ENCODE measurements around the gene KDM3B.
"Not testable (repeated sequence)": the region's sequence is repeated elsewhere in the genome, so short reads cannot be mapped to it uniquely, and the experiment has no call there.

The KDM3B gene, protein sequence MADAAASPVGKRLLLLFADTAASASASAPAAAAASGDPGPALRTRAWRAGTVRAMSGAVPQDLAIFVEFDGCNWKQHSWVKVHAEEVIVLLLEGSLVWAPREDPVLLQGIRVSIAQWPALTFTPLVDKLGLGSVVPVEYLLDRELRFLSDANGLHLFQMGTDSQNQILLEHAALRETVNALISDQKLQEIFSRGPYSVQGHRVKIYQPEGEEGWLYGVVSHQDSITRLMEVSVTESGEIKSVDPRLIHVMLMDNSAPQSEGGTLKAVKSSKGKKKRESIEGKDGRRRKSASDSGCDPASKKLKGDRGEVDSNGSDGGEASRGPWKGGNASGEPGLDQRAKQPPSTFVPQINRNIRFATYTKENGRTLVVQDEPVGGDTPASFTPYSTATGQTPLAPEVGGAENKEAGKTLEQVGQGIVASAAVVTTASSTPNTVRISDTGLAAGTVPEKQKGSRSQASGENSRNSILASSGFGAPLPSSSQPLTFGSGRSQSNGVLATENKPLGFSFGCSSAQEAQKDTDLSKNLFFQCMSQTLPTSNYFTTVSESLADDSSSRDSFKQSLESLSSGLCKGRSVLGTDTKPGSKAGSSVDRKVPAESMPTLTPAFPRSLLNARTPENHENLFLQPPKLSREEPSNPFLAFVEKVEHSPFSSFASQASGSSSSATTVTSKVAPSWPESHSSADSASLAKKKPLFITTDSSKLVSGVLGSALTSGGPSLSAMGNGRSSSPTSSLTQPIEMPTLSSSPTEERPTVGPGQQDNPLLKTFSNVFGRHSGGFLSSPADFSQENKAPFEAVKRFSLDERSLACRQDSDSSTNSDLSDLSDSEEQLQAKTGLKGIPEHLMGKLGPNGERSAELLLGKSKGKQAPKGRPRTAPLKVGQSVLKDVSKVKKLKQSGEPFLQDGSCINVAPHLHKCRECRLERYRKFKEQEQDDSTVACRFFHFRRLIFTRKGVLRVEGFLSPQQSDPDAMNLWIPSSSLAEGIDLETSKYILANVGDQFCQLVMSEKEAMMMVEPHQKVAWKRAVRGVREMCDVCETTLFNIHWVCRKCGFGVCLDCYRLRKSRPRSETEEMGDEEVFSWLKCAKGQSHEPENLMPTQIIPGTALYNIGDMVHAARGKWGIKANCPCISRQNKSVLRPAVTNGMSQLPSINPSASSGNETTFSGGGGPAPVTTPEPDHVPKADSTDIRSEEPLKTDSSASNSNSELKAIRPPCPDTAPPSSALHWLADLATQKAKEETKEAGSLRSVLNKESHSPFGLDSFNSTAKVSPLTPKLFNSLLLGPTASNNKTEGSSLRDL (N-terminal part only)

GRCh38 chr5:138352071-138352721 lies at the start of gene KDM3B:
Gene KDM3B (plus strand): TSS chr5:138352685. CDS start chr5:138352796, 111 bp downstream.
- peak; percentile 95 for DNase-seq (ENCODE audit: low spot score)

DNA sequence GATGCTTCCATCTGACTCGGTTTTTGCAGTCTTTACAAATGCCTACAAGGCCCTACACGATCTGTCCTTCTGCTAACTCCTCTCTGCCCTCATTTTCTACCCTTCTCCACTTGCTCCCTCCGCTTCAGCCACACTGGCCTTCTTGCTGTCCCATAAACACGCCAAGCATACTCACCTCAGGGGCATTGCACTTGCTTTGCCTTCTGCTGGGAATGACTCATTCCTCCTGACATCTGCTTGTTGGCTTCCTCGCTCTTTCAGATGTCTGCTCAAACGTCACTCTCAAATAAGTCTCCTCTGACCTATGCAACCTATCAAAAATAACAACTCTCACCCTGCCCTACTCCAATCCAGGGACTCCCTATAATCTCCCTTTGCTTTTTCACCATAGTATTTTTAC lies 49.1 kb upstream of the KDM3B start:
- DNase-seq (ENCODE audit: low spot score): no peak

DNA sequence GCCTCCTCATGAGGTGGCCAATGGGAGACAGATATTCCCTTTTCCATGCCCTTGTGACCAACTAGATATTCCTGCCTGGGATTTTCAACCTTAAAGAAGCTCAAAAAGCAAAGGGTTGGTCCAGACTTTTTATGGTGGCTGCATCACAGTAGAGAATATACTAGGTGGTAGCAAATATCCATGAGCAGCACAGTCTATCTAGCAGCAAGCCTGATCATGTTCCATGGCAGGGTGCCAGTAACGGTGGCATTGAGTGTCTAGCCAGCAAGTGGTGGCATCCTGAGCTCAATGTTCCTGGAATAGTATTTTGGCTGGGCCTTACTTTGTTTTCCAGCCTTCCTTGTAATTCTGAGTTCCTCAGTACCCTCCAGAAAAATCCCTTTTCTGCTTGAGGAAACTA lies 46.7 kb upstream of the KDM3B start:
- DNase-seq (ENCODE audit: low spot score): no peak

DNA sequence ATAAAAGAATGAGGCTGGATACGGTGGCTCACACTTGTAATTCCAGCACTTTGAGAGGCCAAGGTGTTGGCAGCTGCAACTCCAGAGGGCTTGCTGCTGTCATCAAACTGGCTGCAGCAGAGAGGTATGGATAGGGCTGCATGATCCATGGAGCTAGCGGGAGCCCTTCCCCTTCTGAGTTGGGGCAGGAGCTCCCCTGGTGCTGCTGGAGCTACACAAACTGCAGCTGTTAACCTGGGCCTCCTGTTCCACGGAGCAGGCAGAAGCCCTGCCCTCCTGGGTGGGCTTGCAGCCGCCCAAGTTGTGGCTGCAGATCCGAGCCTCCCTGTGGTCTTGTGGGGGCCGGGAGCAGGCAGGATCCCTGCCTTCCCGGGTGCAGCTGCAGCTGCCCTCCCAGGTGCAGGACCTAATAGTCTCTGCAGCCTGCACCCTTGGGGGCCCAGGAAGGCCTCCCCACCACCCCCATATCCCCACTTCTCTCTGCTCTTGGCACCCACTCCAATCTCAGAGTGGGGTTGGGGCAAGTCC lies 36.7 kb upstream of the KDM3B start:
- DNase-seq (ENCODE audit: low spot score): no peak

DNA sequence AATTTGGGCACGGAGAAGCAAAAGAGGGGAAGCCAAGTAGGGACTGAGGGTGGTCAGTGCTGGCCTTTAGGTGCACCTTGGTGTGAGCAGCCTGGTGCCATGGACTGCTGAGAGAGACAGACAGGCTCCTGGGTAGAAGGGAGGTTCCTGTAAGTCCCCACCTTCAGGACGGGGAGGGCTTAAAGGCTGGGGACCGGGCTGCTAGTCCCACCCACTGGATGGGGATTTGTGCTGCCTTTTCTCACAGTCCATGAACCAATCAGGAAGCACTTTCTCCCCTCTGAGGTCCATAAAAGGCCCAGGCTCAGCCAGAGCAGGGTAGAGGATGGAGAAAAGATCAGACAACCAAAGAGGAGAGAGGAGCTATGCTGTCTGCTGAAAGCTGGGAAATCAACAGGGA lies 36.1 kb upstream of the KDM3B start:
- DNase-seq (ENCODE audit: low spot score): no peak

DNA sequence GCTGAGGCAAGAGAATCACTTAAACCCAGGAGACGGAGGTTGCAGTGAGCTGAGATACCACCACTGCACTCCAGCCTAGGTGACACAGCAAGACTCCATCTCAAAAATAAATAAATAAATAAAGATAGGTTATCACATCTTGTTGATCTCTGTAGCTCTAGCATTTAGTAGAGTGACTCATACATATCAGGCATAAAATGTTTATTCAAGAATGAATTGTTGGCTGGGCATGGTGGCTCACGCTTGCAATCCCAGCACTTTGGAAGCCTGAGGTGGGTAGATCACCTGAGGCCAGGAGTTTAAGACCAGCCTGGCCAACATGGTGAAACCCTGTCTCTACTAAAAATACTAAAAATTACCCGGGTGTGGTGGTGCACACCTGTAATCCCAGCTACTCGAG lies 34.3 kb upstream of the KDM3B start:
- DNase-seq (ENCODE audit: low spot score): not testable (repeated sequence)

GRCh38 chr5:138330813-138331448 lies 21.6 kb upstream of the KDM3B start:
- DNase-seq (ENCODE audit: low spot score): no peak

DNA sequence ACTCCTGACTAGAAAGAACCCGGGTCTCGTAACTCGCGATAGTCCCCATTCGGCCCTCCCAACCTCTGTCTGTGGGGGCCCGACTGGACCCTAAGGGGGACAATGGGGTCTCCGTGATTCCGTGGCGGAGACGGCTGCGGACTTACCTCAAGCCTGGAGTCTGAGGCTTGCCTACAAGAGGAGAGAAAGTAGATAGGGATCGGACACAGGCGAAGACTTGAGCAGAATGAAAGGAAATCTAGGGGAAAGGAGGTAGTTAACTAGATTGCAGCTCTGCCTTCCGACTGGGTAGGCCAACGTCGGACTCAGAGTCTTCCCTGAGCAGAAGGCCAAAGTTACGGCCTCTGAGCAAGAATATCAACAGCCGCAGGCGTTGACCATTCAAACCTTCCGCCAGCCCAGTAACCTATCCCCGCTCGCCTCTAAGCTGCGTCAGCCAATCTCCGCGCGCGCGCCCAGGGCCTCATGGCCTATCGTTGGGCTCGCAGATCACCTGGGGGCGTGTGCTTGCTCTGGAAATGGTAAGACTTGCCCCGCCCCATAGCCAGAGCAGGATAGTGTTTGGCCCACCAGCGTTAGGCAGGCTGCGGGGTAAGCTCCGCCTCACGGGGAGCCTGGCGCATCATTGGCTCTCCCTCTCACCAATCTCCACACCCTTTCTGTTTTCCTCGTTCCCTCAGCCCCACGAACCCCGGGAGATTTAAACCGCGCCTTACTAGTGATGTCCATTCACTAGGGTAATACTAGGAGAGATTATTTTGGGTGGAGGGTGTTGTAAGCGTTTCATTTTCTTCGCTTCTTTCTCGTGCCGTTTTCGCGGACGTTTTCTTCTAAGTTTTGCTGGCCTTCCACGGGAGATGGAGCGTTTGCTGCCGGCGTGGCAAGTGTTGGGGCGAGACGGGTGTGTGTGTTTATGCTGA lies 20.8 kb upstream of the KDM3B start, which contains the start of gene CDC25C:
Gene CDC25C (minus strand): TSS at position 356 of the 920 bp plus-strand sequence. CDS start 624 bp downstream, outside the sequence.
- peak; percentile 98 for DNase-seq (ENCODE audit: low spot score)

DNA sequence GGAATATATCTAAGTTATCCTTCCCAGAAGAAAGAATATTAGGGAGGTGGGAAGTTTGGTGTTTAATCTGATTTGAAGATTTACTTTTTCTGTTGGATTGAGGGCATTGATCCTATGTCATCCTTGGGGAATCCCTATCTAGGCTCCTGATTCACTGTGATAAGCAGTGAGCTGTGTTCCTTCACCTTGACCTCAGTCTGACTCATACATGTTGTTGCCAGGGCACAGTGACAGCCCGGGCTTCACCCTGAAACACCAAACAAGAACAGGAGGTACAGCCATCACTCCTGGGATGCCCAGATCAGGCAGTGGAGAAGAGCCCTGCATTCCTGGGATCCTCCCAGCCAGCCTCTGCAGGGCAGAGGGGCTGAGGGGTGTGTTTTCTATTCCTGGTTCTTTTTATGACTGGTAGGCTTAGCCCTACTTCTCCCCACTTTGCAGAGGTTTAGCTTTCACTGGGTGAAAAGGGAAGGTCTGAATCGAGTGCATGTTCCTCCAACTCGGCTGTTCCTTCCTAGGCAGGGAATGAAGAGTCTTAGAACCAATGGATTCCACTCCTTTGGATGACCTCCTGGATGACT lies 17.5 kb upstream of the KDM3B start:
- no peak for DNase-seq (ENCODE audit: low spot score)

- peak; percentile 75 for DNase-seq (ENCODE audit: low spot score)
Measured at GRCh38 chr5:138336952-138337684, 15.4 kb upstream of the KDM3B start.

- DNase-seq (ENCODE audit: low spot score): peak; percentile 89
Measured at GRCh38 chr5:138337685-138338410, 14.6 kb upstream of the KDM3B start, which contains the start of gene FAM53C. Gene FAM53C (plus strand): TSS chr5:138338266. CDS start chr5:138341336, 3,070 bp downstream.

- DNase-seq (ENCODE audit: low spot score): no peak
Measured at GRCh38 chr5:138338411-138339090, 13.9 kb upstream of the KDM3B start.

GRCh38 chr5:138339091-138339456 lies 13.4 kb upstream of the KDM3B start:
- DNase-seq (ENCODE audit: low spot score): no peak

DNA sequence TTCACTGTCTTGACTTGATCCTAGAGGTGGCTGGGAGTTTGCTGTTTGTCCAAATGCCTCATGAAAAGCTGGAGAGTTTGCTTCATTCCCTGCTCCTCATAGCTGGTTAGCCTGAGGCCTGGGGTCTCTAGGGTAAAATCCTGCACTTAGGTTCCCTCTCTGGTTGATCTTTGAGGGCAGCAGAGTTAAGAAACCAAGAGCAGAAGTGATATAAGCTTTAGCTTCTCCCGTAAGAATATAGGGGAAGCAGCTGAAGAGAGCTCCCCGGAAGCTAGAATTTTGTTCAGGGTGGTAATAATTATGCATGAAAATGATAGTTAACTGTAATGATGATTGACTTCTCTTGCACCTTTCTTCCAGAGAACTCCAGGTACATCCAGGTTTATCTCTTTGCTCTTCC lies 13.0 kb upstream of the KDM3B start:
- DNase-seq (ENCODE audit: low spot score): peak; percentile 31

DNA sequence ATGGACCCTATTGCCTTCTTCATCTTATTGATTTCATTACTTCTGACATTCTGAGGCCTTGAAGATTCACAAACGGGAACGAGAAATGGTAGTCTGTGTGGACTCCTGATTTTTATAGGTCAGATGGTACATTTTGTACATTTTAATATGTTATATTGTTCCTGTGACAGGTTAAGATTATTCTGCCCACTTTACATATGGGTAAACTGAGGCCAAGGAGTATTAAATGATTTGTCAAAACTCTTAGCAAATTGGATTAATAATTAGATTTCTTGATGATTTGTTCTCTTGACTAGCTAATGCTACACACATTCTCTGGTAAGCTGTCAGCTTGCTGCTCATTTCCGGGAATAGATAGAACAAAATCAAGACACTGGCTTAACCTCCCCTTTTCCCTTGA lies 12.5 kb upstream of the KDM3B start:
- no peak for DNase-seq (ENCODE audit: low spot score)

DNA sequence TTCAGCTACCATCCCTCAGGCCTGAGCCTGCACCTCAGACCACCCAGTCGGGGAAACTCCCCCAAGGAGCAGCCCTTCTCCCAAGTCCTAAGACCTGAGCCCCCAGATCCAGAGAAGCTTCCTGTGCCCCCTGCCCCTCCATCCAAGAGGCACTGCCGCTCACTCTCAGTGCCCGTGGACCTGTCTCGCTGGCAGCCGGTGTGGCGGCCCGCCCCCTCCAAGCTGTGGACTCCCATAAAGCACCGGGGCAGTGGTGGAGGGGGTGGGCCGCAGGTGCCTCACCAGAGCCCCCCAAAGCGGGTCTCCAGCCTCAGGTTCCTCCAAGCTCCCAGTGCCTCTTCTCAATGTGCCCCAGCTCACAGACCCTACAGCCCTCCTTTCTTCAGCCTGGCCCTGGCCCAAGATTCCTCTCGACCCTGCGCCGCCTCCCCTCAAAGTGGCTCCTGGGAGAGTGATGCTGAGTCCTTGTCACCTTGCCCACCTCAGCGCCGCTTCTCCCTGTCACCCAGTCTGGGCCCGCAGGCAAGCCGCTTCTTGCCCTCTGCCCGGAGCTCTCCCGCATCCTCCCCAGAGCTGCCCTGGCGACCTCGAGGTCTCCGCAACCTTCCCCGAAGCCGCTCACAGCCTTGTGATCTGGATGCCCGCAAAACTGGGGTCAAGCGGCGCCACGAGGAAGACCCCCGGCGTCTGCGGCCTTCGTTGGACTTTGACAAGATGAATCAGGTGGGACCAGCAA lies 7.4 kb upstream of the KDM3B start:
- DNase-seq (ENCODE audit: low spot score): no peak
